Measurements from ENCODE around the gene ELF2. TPM values are rescaled to one million over a fixed set of nuclear protein-coding genes. Genes with fewer than 3 reads are reported as not detected.

Gene ELF2
- polyA plus RNA-seq, 1 of the 3 experiments (the other 2 are of a cell fraction) = 14.0 TPM

DNA sequence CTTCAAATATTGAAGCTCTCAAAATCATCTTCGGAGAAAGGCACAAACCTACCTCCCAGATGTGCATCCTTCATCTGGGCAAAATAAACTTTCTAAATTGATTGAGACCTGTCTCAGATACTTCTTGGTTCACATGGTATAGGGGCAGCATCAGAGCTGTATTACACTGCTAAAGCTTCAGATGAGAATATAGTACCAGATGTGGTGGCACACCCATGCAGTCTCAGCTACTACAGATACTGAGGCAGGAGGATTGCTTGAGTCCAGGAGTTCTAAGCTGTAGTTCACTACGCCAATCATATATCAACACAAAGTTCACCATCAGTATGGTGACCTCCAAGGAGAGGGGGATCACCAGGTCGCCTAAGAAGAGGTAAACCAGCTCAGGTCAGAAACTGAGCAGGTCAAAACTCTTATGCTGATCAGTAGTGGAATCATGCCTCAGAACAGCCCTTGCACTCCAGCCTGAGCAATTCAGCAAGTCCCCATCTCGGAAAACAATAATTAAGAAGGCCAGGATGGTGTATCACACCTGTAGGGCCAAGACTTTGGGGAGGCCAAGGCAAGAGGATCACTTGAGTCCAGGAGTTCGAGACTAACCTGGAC is 22.0 kb downstream of the ELF2 start:
- Histone ChIP-seq H3K9me2 (no peaks in the 10 kb centered on the region), H3K9me3 (no peaks in the 10 kb centered on the region), H3K27me3 (ENCODE audit: insufficient read depth) (no peaks in the 10 kb centered on the region), H4K20me1 (ENCODE audit: insufficient read depth) (peaks cover 10% of the 10 kb centered on the region; the same call in 1 of the 2 replicates), H3K4me2 (no peak overlapping the region), H3K4me3 (ENCODE audit: low read depth in 2 of 2, low read length in 1 of 2) (no peak overlapping the region), H3F3A (replicated peaks; ENCODE audit: insufficient read depth) (no peaks in the 10 kb centered on the region), H3K79me2 (ENCODE audit: insufficient read depth) (peaks cover 63% of the 10 kb centered on the region), H3K27ac (ENCODE audit: low read depth in 2 of 2, low read length in 1 of 2) (no peak overlapping the region), H3K4me1 (ENCODE audit: control insufficient read depth in 1 of 2, insufficient read depth in 2 of 2, low read depth in 1 of 2, low read length in 1 of 2) (no peaks in the 10 kb centered on the region), H3K36me3 (replicated peaks in 1 of 2; ENCODE audit: control insufficient read depth in 1 of 2, insufficient read depth in 2 of 2, low read length in 1 of 2) (no peaks in the 10 kb centered on the region), H3K9ac (no peak overlapping the region), H2AFZ (ENCODE audit: low read depth) (no peak overlapping the region)
- CTCF ChIA-PET = interaction anchor here (0.8 to 3.4 kb wide), 7 partner anchors 13 to 141 kb away, joined by 3 to 9 read pairs (median 5); partner anchors contain the start of gene ELF2
- POLR2A ChIA-PET = interaction anchor here (1.2 kb wide), 1 partner anchor 22 kb away, joined by 4 read pairs; the partner anchor contains the start of gene ELF2
- TF ChIP-seq RFX5 (IDR thresholded peaks at IDR 0.05; ENCODE audit: low read length) = no peak
- no peak for TF ChIP-seq YY1 (IDR thresholded peaks at IDR 0.05; ENCODE audit: low read depth)
- TF ChIP-seq ELF1 (IDR thresholded peaks at IDR 0.05) = no peak
- TF ChIP-seq USF1 (IDR thresholded peaks at IDR 0.05; ENCODE audit: borderline replicate concordance, low read depth) = no peak
- no peak for TF ChIP-seq IRF3 (IDR thresholded peaks at IDR 0.05; ENCODE audit: low read depth, low read length)
- TF ChIP-seq JUND (IDR thresholded peaks at IDR 0.05) = no peak
- no peak for TF ChIP-seq EP300 (IDR thresholded peaks at IDR 0.05; ENCODE audit: borderline replicate concordance in 1 of 2, low read depth in 1 of 2, low read length in 1 of 2)
- TF ChIP-seq, protein P1, sequence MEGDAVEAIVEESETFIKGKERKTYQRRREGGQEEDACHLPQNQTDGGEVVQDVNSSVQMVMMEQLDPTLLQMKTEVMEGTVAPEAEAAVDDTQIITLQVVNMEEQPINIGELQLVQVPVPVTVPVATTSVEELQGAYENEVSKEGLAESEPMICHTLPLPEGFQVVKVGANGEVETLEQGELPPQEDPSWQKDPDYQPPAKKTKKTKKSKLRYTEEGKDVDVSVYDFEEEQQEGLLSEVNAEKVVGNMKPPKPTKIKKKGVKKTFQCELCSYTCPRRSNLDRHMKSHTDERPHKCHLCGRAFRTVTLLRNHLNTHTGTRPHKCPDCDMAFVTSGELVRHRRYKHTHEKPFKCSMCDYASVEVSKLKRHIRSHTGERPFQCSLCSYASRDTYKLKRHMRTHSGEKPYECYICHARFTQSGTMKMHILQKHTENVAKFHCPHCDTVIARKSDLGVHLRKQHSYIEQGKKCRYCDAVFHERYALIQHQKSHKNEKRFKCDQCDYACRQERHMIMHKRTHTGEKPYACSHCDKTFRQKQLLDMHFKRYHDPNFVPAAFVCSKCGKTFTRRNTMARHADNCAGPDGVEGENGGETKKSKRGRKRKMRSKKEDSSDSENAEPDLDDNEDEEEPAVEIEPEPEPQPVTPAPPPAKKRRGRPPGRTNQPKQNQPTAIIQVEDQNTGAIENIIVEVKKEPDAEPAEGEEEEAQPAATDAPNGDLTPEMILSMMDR (IDR thresholded peaks at IDR 0.05) = no peak
- TF ChIP-seq NFIC (IDR thresholded peaks at IDR 0.05; ENCODE audit: borderline replicate concordance) = no peak
- no peak for TF ChIP-seq RCOR1 (IDR thresholded peaks at IDR 0.05; ENCODE audit: low read length)
- TF ChIP-seq, protein P2, sequence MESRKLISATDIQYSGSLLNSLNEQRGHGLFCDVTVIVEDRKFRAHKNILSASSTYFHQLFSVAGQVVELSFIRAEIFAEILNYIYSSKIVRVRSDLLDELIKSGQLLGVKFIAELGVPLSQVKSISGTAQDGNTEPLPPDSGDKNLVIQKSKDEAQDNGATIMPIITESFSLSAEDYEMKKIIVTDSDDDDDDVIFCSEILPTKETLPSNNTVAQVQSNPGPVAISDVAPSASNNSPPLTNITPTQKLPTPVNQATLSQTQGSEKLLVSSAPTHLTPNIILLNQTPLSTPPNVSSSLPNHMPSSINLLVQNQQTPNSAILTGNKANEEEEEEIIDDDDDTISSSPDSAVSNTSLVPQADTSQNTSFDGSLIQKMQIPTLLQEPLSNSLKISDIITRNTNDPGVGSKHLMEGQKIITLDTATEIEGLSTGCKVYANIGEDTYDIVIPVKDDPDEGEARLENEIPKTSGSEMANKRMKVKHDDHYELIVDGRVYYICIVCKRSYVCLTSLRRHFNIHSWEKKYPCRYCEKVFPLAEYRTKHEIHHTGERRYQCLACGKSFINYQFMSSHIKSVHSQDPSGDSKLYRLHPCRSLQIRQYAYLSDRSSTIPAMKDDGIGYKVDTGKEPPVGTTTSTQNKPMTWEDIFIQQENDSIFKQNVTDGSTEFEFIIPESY (IDR thresholded peaks at IDR 0.05; ENCODE audit: borderline replicate concordance, low read depth) = no peak
- no peak for TF ChIP-seq EZH2phosphoT487 (IDR thresholded peaks at IDR 0.05; ENCODE audit: borderline replicate concordance, low read depth)
- no peak for TF ChIP-seq SIN3A (IDR thresholded peaks at IDR 0.05; ENCODE audit: borderline replicate concordance, low read depth, low read length)
- no peak for TF ChIP-seq GABPA (IDR thresholded peaks at IDR 0.05; ENCODE audit: low read depth)
- TF ChIP-seq RAD21 (IDR thresholded peaks at IDR 0.05; ENCODE audit: low read length) = no peak
- TF ChIP-seq RXRA (IDR thresholded peaks at IDR 0.05; ENCODE audit: borderline replicate concordance, low read depth) = no peak
- no peak for TF ChIP-seq POLR2AphosphoS5 (IDR thresholded peaks at IDR 0.05; ENCODE audit: low read depth, low read length)
- no peak for DNase-seq
- 91% methylated on average over 5 of the region's 5 CpGs for whole genome bisulfite sequencing (ENCODE audit: low lambda C conversion rate)
